ENCODE results near the gene ZBTB42. TPM values are rescaled to one million over a fixed set of nuclear protein-coding genes. Genes with fewer than 3 reads are reported as not detected.

Gene ZBTB42
- polyA plus RNA-seq (2014; cell fraction: cytosol; rRNA removed): 0.92 and 1.4 TPM in 2 replicates
- 0.95 and 1.6 TPM in 2 replicates for polyA plus RNA-seq (2014; cell fraction: nucleus; rRNA removed)

DNA sequence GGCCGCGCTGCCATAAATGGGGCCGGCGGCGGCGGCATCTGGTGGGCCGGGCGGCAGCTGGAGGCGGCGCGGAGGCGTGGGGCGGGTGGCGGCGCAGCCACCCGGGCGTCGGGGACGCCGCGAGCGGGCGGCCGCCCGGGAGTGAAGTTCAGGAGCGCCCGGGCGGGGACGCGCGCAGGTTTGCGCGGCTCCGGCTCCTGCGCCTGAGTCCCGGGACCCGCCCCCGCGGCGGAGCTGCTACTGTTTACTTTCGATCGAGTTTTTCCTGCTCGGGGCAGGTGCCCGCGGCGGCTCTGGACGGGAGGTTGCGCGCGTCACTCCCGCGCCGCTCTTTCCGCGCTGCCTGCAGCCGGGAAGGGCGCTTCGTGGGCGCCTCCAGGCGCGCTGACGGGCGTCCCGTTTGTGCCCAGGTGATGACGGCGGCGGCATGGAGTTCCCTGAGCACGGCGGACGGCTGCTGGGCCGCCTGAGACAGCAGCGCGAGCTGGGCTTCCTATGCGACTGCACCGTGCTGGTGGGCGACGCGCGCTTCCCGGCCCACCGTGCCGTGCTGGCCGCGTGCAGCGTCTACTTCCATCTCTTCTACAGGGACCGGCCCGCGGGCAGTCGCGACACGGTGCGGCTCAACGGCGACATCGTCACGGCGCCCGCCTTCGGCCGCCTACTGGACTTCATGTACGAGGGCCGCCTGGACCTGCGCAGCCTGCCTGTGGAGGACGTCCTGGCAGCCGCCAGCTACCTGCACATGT lies at the start of gene ZBTB42:
Gene ZBTB42, plus strand, starts transcription at position 331 of the 749 bp plus-strand sequence. Its CDS starts 97 bp downstream, at position 428.
- no peak for DNase-seq (ENCODE audit: low spot score)

DNA sequence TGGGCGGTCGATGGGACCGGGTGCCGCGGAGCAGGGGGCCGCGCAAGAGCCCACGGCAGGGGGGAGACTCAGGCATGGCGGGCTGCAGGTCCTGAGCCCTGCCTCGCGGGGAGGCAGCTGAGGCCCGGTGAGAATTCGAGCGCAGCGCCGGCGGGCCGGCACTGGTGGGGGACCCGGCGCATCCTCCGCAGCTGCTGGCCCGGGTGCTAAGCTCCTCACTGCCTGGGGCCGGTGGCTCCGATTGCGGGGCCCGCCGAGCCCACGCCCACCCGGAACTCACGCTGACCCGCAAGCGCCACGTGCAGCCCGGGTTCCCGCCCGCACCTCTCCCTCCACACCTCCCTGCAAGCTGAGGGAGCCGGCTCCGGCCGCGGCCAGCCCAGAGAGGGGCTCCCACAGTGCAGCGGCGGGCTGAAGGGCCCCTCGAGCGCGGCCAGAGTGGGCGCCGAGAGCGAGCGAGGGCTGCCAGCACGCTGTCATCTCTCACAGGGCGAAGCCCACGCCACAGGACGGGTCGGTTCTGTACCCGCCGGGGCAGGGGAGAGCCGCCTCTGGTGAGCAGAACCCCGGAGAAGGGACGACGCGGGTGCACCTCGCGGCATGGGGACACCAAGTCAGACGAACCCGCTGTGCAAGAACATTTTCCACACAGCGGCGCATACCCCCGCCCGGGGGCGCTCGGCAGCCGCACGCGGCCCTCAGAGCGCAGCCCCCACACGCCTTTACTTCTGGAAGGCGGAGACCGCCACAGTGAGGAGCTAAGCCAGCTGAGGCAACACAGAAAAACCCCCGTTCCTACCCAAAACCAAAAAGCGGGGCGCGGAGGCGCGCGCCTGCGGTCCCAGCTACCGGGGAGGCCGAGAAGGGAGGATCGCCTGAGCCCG lies 49.1 kb upstream of the ZBTB42 start:
- DNase-seq (ENCODE audit: low spot score): no peak

DNA sequence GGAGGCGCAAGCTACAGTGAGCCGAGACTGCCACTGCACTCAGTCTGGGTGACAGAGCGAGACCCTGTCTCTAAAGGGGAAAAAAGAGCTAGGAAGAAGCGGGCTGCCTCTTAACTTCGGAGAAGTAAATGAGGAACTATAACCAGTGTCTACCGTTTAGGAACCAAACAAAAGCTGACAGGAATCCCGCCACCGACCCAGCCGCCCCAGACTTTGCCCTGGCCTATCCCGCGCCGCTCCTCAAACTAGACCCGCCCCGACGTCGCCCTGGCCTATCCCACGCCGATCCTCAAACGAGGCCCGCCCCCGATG lies 48.5 kb upstream of the ZBTB42 start:
- DNase-seq (ENCODE audit: low spot score): no peak

DNA sequence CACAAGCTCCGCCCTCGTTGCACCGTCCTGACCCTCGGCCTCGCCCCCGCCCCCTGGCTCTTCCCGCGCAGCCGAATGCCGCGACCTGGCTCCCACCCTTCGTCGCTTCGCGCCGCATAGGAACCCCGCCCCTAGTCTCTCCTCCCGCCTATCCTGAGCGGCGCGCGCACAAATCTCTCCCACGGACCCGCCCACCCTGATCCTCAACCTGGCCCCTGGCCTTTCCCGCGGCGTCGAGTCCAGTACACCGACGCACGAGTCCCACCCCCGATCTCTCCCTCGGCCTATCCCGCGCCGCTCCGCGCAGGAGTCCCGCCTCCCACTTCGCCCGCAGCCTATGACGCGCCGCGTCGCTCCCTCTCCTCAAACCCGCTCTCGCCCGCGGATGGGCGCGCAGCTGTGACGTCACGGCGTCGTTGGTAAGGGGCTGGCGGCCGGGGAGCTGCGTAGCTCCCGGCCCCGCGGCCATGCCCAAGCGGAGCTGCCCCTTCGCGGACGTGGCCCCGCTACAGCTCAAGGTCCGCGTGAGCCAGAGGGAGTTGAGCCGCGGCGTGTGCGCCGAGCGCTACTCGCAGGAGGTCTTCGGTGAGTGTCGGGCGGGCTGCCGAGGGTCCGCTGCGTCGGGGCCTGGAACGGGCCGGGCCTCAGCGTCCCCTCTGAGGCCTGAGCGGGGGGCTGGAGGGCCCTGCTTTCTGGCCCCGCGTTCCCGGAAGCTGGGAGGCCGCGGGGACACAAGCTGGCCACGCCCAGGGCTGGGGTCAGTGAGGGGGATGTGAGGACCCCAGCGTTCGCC lies 48.0 kb upstream of the ZBTB42 start, which contains the start of gene SIVA1:
Gene SIVA1, plus strand, starts transcription at position 413 of the 793 bp plus-strand sequence. Its CDS starts 55 bp downstream, at position 468.
- peak; percentile 97 for DNase-seq (ENCODE audit: low spot score)

DNA sequence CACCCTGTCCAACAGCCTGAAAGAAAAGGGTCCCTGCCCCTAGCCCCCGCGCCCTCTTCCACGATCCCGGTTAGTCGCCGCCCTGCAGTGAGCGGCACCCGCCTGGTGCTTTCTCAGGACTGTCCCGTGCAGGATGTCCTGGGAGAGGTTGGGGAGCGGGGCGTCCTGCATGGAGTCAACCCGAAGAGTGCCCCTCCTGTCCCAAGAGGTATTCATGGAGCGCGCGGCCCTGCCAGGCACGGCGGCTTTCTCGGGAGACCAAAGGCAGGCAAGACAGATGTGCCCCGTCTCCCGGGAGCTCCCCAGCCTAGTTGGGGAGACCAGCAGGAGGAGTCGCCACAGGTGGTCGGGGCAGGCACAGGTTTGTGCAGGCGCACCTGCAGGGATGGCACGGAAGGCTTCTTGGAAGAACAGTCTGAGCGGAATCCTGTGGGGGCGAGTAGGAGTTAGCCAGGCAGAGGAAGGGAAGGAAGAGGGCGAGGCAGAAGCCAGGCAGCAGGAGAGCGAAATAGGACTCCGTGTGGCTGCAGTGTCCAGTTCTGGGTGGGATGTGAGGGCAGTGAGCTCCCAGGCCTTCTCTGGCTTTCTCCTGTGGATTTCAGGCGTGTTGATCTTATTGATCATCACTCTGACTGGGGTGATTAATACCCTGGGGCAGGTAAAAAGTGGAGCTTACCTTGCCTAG lies 47.2 kb upstream of the ZBTB42 start:
- no peak for DNase-seq (ENCODE audit: low spot score)

DNA sequence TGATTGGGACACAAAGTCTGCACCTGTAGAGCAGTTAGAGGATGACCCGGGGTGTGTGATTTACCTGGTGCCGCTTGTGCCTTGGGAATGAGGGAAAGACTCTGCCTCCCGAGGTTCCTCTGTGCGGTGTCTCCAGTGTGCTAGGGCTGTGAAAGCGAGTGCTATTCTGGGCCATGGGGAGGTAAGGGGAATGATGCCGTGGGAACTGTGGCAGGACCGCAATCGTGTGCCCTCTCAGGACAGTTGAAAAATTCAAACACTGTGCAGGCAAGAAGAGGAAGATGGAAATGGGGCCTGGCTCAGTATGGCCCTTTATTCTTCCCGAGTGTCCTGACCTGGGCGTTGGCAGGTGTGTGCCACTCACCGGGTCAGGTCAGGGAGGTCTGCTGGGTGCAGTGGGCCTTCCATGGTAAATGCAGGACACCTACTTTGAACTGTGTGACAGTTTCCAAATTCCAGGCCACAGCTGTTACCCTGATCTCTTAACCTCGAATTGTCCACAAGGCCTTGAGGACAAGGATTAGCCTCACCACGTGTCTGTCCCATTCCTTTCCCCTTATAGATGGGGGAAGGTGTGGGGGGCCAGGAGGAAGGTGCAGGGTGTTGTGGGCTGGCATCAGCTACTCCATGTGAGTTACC lies 46.6 kb upstream of the ZBTB42 start:
- DNase-seq (ENCODE audit: low spot score): no peak

DNA sequence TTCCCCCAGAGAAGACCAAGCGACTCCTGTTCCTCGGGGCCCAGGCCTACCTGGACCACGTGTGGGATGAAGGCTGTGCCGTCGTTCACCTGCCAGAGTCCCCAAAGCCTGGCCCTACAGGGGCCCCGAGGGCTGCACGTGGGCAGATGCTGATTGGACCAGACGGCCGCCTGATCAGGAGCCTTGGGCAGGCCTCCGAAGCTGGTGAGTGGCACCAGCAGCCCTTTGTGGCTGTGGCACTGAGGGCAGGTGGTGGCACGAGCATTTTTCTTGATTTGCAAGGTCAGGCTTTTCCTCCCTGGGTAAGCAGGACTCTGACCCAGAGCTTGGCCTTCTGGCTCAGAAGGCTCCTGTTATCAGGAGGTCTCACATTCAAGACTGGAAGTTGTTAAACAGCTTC lies 45.3 kb upstream of the ZBTB42 start:
- no peak for DNase-seq (ENCODE audit: low spot score)

DNA sequence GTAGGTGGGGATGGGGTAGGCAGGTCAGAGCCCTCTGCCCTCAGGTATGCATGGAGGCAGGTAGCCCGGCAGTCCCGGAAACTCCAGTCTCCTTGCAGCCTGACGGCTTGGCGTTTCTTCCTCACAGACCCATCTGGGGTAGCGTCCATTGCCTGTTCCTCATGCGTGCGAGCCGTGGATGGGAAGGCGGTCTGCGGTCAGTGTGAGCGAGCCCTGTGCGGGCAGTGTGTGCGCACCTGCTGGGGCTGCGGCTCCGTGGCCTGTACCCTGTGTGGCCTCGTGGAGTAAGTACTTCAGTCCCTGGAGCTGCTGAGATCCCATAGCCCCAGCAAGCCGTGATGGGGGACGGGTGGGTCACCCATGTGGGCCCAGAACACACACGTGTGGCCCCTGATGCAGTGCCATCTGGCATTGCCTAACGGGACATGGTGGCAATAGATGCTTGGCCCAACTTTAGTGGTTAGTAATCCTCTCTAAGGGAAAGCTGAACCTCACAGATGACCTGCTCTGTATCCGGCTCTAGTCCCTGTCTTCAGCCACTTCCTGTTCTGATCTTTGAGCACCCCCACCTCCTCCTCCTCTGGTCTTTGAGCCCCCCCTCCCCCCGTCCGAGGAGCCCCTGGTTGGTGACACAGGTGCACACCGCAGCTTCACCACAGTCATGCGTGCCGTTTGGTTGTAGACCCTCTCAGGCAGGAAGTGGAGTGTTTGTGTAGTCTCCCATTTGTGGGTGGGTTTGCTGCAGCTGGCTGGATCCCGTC lies 44.2 kb upstream of the ZBTB42 start:
- no peak for DNase-seq (ENCODE audit: low spot score)

DNA sequence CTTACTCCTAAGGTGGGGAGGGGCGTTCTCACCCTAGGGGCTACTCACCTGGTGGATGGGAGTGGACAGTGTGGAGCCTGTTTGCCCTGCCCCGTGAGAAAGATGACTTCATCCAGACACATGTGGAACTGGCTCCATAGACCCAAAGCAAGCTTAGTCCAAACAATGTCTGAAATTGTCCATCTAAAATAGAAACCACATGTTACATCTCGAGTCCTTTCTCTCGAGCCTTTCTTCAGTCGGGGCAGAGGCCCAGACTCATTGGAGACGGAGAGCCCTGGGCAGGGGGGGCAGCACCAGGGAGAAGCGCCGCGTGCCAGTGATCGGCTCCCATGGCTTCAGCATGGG lies 43.7 kb upstream of the ZBTB42 start:
- DNase-seq (ENCODE audit: low spot score): no peak

DNA sequence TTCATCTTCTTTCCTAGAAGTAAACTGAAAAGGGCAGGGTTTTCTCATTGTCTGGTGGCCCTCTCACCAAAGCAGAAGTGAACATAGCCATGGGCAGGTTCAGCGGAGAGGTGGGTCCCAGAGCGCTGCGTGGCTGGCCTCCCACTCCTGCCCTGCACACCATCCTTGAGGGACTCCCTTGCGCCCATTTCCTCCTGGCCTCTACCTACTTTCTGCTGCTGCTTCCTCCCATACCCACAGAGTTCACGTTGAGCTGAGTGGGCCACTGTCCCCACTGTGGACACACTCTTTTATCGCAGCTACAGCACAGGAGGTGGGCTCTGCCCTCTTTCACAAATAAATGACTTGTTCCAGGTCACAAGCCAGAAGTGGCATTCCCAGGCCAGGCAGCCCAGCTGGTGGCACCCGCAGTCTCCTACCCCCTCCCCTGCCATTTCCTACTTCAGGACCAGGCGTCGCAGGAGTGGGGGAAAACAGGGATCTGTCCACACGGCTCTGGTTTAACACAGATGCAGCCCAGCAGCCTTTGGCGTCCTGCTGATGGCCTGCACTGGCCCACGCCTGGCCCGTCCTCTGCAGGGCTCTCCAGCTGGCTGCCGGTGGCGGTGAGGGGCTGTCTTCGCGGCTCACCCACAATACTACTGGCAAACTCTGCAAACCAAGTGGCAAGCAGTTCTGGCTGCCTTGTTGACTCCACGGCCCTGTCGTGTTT lies 43.1 kb upstream of the ZBTB42 start:
- DNase-seq (ENCODE audit: low spot score): no peak

DNA sequence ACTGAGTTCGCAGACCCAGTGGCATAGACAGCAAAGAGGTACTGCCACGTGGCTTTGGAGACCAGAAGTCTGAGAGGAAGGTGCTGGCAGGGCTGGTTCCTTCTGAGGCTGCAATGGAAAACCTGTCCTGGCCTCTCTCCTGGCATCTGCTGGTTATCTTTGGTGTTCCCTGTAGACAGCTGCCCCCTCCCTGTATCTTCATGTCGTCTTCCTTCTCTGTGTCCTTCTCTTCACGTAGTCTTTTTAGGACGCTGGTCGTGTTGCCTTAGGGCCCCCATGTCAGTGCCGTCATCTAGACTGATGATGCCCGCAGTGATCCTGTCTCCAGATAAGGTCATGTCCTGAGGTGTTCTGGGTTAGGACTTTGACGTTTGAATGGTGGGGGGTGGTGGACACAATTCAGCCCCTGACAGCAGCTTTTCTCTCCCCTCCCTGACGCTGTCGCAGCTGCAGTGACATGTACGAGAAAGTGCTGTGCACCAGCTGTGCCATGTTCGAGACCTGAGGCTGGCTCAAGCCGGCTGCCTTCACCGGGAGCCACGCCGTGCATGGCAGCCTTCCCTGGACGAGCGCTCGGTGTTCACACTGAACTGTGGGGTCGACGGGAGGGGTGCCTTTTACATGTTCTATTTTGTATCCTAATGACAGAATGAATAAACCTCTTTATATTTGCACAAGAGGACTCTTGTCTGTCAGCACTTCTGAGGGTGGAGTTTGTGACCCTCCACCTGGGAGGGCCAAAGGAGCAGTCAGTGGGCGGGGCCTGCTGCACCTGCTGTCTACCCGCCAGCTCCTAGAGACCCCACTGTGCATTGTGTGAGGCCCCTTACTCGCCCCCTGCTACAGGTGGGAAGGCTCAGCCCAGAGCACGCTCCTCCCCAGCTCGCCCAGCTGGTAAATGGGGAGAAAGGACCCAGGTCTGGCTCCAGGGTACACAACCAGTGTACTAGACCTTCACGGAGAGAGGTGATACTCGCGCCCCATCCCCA lies 41.6 kb upstream of the ZBTB42 start:
- DNase-seq (ENCODE audit: low spot score): no peak

DNA sequence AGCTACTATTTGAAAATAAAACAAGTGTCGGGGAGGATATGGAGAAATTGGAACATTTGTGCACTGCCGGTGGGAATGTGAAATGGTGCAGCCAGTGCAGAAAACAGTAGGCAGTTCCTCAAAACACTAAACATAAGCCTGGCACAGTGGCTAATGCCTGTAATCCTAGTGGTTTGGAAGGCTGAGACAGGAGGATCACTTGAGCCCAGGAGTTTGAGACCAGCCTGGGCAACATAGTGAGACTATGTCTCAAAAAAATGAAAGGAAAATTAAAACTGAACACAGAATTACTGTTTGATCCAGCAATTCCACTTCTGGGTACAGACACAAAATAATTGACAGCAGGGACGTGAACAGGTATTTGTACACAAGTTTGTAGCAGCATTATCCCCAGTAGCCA lies 35.4 kb upstream of the ZBTB42 start:
- no peak for DNase-seq (ENCODE audit: low spot score)

DNA sequence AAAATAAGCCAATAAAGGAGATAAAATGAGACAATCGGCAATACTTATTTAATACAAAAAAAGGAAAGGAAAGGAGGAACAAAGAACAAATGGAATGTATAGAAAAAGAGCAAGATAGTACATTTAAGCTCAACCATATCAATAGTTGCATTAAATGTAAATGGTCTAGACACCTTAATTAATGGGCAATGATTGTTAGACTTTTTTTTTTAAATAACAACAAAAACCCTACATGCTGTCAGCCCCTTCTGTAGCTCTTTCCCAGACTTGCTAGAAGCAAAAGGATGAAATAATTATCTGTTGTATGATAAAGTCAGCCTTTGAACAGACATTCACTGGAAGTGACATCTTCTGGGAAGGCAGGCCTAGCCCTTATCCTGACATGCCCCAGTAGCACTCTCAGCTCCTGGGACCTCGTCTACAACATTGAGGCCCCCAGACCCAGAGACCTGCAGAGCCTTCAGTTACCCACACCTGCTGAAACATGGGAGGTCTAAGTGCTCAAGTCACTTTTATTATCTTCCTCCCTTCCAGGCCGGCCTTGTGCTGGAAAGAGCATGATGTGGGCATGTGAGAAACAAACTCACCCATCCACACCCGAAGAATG lies 34.5 kb upstream of the ZBTB42 start:
- no peak for DNase-seq (ENCODE audit: low spot score)

DNA sequence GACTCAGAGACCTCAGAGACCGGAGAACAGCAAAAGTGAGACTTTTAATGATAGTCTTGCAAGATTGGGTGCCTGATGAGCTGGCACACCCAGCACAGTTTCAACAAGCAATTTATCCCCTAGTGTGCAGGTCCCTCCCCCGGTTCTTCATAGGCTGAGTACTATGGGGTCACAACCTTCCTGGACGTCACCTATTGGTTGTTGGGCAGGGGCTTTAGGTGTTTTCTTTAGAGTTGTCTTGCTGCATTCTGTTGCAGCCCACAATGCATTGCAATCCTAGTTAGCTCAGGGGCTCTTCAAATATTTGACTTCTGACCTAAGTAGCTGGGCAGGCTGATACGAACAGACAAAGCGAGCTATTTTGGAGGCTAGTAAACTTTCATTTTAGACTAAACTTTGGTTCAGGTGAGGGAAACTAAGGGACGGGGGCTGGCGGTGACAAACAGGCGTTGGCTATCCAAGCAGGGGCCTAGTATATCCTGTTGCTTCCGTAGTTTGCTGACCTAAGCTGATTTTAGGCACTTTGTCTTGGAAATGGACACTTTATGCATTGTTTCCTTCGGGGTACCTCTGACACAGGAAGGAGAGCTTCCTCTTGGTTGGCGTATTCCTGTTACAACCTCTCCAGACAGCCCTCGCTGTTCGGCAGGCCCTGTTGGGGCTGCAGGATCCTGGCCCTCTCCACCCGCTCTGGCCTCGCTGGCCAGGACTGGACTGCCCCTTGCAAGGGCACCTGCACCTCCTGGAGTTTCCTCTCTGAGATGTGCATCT lies 33.9 kb upstream of the ZBTB42 start:
- no peak for DNase-seq (ENCODE audit: low spot score)

DNA sequence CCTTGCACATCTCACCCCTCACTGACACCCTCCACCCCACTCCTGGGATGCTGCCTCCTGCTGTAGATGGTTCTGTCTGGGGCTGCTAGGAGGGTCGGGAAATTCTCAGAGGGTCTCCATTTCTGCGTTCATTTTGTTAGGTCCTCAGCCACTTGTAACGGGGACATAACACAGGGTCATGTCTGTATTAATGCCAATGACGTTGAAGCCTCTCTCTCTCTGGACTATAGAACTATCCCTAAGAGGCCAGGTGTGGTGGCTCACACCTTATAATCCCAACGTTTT lies 33.3 kb upstream of the ZBTB42 start:
- DNase-seq (ENCODE audit: low spot score): no peak

DNA sequence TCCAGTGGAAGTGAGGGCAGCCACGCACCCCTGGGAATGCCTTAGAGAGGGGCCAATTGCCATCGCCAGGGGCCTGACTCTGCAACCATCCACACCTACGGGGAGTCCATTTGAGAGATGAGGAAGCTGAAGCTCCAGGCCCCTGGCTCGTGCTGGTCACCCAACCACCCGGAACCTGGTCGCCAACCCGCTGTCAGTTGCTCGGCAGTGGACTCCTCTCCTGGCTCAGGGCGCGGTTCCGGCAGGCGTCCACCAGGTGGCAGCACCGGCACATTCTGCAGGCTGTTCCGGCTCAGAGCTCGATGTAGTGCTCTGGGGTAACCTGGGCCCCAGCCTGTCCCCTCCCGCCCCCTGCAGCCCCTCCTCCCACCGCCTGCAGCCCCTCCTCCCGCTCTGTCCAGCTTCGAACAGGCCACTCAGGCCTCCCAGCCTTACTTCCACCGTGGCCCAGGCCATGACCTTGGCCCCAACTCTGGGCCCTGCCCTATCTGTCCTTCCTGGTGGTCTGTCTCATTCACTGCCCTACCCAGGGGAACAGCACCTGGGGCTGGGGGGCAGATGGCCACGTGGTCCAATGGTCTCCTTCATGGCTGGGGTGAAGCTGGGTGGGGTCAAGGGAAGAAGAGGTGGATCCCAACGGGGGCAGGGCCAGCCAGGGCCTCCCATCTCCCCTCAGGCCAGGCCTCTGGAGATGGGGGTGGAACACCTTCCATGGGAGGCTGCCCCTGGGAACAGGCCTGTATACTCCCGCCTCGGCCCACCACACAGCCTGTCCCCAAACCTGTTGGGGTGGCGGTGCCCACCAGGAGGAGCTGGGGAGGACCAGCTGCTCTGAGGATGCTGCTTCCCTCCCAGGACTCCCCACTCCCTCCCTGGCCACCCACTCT lies 32.2 kb upstream of the ZBTB42 start:
- DNase-seq (ENCODE audit: low spot score): peak; percentile 68

All from SK-N-DZ (cell line).